LNCAP (cell line): Measurements from ENCODE around the gene MAP4K5.

Source experiments
- TF ChIP-seq, protein P1 (sequence below): fragments of 450-650 bp; IDR thresholded peaks from 2 replicates; pipeline ENCODE4 v1.5.1; 2017; ENCODE audit warnings: mild to moderate bottlenecking

MAP4K5 gene

DNA sequence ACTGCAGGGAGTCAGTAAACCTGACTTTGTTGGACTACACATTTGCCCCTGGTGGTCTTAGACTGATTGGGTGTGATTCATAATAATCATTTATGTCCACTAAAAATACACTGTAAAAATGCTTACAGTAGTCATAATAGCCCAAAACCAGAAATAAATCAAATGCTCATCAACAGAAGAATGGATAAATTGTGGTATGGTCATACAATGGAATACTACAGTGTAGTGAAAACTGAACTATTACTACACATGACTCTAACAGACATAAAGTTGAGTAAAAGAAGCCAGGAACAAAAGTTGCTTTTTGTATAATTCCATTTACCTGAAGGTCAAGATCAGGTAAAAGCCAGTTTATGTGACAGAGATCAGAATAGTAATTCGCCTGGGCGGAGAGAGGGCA lies 78.5 kb downstream of the MAP4K5 start:
- TF ChIP-seq, protein P1, sequence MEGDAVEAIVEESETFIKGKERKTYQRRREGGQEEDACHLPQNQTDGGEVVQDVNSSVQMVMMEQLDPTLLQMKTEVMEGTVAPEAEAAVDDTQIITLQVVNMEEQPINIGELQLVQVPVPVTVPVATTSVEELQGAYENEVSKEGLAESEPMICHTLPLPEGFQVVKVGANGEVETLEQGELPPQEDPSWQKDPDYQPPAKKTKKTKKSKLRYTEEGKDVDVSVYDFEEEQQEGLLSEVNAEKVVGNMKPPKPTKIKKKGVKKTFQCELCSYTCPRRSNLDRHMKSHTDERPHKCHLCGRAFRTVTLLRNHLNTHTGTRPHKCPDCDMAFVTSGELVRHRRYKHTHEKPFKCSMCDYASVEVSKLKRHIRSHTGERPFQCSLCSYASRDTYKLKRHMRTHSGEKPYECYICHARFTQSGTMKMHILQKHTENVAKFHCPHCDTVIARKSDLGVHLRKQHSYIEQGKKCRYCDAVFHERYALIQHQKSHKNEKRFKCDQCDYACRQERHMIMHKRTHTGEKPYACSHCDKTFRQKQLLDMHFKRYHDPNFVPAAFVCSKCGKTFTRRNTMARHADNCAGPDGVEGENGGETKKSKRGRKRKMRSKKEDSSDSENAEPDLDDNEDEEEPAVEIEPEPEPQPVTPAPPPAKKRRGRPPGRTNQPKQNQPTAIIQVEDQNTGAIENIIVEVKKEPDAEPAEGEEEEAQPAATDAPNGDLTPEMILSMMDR: no peak

DNA sequence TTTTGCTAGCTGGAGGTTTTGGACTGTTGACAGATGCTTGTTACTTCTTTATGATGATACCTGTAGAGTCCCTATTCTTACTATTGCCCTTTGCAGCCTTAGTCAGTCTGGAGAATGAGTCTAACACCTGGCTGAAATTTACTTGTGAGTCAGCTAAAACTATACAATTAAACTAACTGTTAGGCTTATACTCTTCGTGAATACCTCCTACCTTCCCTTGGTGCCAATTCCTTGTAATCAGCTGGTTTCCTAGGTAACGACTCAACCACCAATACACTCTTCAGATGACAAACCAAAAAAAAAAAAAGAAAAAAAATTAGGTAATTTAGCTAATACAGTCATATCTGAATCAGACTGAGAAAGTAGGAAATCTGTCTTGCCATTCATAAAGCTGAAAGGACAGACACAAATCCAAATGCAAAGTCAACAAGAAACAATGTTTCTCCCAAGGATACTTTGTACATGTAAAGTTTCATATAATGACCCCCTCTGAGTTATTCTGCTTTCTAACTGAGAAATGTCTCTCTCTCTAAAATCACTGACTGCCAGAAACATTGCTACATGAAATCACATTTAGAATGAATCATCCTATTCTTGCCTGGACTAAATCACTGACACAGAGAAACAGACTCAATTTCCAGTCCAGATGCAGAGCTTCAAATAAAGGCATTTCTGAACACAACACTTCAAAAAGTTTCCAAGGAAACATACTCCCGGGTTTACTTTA lies 79.2 kb downstream of the MAP4K5 start:
- TF ChIP-seq, protein P1: no peak

DNA sequence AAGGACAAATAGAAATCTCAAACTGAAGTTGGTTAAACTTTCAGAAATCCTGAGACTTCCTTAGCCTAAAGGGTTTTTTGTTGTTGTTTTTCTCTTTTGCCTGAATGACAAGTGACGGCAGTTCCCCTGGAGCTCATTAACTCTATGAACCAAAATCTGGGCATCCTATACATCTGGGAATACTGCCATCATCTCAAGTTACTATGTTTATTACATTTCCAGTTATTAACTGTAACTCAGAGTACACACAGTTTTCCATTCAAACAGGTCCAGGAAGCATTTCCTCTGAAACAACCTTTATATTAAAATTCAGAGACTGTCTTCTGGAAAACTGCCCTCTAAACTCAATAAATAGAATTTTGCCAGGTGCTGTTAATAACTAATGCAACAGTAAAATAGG lies 80.1 kb downstream of the MAP4K5 start:
- TF ChIP-seq, protein P1: no peak

DNA sequence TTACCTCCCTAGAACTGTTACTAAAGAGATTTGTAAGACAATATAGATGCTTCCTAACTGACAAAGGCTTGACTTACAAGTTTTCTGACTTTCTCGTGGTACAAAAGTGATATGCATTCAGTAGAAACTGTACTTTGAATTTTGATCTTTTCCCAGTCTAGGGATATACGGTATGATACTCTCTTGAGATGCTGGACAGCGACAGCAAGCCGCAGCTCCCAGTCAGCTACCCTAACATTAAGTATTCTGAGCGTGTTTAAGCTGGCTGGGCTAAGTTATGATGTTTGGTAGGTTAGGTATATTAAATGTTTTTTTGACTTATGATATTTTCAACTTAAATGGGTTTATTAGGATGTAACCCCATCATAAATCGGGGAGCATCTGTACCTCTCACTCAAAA lies 80.5 kb downstream of the MAP4K5 start:
- TF ChIP-seq, protein P1: no peak

DNA sequence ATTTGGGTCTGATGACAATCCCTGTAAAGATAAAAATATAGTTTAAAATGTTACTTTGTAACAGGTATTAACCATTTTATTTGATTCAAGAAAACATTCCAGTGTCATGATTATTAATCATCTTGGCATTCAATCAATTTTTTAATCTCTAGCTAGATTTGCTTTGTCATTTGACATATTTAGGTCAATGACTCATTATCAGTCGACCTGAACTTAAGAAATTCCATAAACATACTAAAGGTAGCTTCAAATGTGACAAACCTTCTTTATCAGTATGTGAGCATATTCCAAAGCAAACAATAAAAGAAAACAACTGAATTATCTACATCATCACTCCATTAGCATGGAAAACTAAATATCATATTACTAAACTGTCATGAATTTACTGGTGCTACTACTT lies 84.9 kb downstream of the MAP4K5 start:
- TF ChIP-seq, protein P1: no peak

DNA sequence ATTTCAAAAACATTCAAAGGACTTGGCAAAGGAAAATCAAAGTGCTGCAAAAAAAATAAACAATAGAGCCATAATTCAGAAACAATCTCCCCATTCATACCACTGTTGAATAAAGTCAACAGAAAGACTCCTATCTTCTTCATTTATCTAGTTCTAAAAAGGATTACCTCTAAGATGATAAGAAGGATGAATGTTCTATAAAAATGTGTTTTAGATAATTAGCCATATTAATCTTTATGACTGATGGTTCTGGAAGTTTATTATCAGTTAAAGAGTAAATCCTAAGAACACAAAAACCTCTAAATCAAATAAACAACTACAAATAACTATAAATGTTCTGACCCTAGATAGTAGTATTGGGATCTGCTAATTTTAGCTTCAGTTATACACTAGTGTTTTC lies 97.8 kb downstream of the MAP4K5 start:
- TF ChIP-seq, protein P1: no peak

DNA sequence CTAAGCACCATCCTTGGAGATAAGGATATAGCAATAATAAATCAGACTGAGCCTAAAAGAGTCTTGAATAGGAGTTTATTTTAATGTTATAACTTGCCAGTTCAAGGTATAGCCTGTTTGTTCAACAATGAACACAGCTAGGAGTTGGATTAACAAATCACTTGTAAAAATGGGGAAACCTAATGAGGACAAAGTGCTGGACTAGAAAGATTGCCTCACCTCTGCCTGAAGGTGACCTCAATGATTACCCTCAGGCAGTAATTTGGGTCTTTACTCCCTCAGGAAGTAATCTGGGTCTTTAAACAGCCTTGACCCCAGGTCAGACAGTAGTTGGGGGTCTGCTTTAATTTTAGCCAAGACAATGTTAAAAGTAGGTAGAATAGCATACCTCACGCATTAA lies 100.2 kb downstream of the MAP4K5 start:
- TF ChIP-seq, protein P1: no peak

DNA sequence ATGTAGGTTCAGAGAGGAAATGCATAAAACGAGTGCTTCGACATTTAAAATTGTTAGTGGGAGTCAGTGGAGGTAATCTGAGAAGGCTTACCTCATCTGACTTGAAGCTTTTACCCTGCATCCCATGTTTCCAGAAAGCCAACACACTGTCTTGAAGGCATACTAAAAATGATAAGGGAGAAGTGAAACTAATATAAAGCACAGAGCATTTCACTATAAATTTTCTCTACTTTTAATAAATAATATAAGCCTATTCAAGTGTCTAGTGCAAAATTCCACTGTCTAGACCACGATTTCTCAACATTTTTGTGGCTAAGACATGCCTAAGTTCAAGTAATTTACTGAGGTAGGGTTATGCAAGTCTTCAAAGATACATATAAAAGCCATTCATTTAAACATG lies 106.6 kb downstream of the MAP4K5 start:
- TF ChIP-seq, protein P1: no peak
